Renal cortex interstitium (tissue), 11 donors: ENCODE results near the gene TCERG1. TPM values are rescaled to one million over a fixed set of nuclear protein-coding genes. Genes with fewer than 3 reads are reported as not detected.

Experiments
- DNase-seq, 11 donors: peaks; one replicate each; pipeline ENCODE4 v3.0.0-alpha.2; 2013; ENCODE audit warnings: low read depth in 9 of 11, low spot score in 4 of 11; ENCODE audit errors: extremely low read depth in 1 of 11
- polyA plus RNA-seq, 3 donors: library from polyadenylated mRNA; unstranded; fragments of 120-200 nt; gene quantifications; one replicate each; pipeline ENCODE4 v1.2.1, GENCODE V29; 2013; ENCODE audit not compliant: insufficient read length in 3 of 3

TCERG1 gene
- polyA plus RNA-seq, 3 donors, result 99.1 to 154 (median 135) TPM

DNA sequence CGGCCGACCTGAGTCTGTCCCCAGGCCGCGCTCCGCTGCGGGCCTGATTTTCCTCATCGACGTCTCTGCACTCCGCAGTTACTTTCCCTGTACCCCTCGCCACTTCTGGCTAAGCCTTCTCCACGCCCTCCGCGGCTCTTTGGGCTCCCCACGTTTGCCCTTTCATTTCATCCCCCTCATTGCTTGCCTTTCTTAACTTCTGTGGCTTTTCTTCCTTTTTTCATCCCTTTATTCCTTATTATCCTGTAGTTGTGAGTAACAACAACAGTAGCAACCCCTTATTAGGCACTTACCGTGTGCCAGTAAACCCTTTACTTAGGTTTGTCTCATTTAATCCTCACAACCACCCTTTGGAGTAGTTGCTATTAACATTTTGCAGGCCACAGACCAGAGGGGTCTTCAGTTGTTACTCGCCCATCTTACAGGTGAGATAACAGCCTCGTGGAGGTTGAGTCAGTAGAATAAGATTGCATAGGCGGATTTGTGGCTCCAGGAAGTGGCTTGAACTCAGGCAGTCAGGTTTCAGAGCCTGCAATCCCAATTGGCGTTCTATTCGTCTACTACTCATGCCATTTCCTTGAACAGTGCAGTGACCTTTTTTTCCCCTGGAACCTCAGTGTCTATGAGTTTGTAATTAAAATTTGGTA lies 724 bp downstream of the TCERG1 start:
- DNase-seq, result peak in 2 of 11 donors; percentile 12 to 35

DNA sequence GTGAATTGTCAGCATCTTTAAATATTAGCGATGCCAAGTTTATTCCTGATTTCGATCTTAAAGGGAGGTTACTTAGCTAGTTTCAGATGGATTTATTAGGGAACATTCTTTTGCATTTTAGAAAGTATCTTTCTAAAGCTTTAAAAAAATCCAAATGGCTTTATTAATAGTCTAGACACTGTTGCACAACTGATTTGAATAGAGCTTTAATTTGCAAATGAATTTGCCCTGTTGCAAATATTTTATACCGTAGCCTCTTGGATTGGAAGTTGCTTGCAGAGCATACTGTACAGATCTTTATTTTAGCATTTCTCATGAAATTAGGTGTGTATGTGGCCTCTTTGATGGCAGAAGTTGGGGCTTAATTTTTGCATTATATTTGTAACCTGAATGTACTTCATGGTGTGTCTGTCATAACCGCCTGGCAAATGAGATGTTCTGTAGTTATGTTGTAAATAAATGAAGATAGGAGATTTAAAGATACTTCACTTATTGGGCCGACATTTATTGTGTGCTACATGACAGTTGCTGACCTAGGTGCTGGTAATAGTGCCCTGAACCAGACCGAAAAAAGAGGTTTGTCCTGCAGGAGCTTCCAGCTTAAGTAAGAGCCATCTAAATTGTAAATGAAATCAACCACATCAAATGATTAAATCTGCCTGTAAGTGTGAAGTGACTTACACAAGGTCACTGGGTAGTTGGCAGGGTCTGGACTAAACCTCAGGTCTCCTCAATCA lies 1.8 kb downstream of the TCERG1 start:
- no peak for DNase-seq

DNA sequence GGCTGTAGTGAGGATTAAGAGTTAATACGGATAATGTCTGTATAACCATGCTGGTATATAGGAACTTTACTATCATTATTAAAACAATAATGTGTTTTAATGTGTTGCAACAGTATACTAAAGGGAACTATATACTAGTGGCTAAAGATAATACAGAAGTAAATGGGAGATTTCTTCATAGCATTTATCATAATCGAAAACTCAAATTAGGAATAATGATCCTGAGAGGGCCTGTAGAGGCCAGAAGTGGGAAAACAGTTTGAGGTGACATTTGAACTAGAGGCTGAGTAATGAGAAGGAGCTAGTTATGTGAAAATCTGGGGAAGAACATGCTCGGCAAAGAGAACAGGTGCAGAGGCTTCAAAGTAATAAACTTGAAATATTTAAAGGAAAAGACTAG lies 2.9 kb downstream of the TCERG1 start:
- DNase-seq, result no peak

DNA sequence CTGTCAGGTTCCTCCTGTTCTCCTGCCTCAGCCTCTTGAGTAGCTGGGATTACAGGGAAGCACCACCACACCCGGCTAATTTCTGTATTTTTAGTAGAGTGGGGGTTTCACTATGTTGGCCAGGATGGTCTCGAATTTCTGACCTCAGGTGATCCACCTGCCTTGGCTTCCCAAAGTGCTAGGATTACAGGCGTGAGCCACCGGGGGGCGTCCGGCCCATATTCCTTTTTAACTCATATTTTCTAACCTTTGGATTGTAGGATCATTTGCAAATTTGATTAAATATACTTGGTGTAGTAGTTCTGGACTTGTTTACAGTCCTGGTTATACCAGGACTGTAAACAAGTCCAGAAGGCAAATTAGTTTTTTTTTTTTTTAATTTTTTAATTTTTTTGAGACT lies 4.3 kb downstream of the TCERG1 start:
- no peak for DNase-seq

DNA sequence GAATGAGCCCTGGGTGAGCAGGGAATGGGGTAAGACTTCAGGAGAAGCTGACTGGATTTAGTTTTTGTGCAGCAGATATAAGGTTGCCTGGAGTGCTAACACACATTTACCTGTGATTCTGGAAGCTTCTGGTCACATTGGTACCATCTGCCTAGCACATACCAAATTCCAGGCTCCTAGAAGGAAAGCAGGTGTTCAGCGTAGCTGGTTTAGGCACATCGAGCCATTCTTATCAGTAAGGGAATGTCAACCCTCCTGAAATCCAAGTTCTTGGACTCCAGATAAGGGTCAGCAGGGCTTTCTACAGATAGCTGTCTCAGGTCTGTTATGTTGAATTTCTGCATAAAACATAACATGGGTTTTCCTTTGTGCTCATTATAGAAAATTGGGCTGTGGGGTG lies 10.3 kb downstream of the TCERG1 start:
- no peak for DNase-seq

DNA sequence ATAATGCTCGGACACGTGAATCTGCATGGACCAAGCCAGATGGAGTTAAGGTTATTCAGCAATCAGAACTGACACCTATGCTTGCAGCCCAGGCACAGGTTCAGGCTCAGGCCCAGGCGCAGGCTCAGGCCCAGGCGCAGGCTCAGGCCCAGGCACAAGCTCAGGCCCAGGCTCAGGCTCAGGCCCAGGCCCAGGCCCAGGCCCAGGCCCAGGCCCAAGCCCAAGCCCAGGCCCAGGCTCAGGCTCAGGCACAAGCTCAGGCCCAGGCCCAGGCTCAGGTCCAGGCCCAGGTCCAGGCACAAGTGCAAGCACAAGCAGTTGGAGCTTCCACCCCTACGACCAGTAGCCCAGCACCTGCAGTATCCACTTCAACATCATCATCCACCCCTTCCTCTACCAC lies 11.8 kb downstream of the TCERG1 start:
- DNase-seq, result no peak

DNA sequence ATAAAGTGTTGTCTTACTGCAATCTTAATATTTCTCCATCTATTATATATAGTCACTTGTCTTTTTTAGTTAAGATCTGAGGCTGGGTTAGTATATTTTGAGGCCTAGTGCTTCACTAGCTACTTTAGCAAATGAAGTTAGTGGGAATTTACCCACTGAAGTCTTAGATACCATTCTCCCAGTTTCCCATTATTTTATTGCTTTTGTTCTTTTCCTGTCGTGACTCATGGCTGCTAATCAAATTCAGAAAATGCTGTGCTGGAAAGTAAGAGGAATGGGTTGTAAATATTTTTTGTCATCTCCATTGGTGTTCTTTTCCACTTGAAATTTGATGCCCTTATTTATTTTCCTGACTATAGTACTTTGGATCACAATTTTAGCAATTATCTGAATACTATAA lies 14.2 kb downstream of the TCERG1 start:
- DNase-seq, result no peak

DNA sequence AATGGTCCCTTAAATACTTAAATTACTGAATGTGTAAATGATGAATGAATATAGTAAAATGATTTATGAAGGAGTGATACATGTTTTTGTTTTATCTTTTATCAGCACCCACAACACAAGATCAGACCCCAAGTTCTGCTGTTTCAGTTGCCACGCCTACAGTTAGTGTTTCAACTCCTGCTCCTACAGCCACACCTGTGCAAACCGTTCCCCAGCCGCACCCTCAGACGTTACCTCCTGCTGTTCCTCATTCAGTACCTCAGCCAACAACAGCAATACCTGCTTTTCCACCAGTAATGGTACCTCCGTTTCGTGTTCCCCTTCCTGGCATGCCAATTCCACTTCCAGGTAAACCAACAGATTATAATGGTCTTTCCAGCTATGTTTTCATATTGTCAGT lies 16.3 kb downstream of the TCERG1 start:
- DNase-seq, result no peak

DNA sequence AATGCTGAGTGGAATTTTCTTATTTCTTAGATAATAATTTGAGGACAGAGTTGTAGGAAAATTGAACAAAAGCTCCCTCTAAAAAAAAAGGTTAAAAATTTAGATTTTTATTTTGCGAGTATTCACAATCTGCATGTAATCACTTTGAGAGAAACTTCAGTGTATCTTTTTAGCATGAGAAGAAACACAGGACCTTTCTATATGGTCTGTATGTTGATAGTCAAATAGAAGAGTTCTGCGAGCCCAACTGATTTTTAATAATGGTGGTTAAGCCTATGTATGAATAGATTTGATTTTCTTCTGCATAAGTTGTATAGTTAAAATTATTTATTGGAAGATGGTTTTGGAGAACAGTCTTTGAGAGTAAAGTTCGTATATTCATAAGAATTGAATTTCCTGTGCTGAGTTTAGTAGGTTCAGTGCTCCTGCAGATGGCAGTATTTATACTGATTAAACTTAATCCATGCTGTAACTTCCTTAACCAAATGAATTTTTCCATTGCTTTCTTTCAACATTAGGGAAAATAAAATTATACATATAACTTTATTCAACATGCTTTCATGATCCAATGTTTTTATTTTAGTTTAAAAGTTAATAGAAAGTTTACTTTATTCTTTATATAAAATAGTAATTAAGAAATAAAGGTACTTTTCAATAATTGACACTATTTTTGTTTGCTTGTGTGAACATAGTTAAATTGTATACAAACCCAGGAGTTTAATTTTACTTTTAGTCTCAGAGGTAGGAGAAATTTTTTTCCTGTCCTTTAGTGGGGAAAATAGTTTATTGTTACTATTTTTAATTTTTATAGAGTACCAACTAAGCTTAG lies 19.6 kb downstream of the TCERG1 start:
- no peak for DNase-seq

DNA sequence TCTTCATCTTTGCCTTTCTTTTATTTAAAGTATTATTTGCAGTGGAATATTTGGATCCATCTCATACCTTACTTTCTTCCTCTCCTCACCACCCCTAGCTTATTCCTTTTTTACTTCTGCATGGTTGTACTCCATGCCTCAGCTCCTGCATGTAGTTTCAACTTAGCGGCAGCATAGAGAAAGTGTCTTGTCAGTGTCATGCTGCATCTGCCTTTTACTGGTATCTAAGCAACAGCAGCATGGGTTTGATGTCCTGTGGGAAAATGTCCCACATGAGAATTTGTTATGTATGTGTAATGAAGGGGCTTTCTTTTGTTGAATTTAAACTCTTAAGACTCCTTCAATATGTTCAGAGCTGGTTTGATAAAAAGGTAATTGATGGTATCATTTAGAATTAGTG lies 20.6 kb downstream of the TCERG1 start:
- no peak for DNase-seq

DNA sequence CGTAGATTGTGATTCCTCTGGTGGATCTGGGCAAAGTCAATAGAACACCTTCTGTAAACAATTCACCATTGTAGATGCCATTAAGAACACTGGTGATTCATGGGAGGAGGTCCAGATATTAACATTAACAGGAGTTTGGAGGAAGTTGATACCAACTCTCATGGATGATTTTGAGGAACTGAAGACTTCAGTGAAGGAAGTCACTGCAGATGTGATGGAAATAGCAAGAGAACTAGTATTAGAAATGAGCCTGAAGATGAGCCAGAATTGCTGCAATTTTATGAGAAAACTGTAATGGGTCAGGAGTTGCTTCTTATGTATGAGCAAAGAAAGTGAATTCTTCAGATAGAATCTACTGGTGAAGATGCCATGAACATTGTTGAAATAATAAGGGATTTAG lies 26.9 kb downstream of the TCERG1 start:
- DNase-seq, result no peak

DNA sequence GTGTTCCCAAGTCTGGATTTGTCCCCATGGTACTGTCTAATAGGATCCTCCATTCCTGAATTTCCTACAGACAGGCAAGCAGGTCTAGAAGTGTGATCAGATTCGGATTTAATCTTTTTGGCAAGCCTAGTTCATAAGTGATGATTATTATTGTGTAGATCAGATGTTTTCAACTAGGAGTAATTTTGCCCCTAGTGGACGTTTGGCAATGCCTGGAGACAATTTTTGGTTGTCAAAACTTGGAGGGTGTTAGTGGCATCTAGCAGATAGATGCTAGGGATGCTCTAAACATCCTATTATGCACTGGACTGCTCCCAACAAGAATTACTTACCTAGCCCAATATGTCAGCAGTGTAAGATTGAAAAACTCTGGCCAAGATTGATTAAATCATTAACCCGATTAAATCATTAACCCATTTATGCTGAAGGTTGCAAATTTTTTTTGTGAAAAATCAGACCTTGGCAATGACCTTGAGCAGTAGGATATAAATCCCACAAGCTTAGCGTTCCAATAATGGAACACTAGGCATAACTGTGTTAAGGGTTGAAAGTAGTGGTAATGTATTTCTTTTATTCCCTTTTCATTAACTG lies 28.2 kb downstream of the TCERG1 start:
- DNase-seq, result no peak

DNA sequence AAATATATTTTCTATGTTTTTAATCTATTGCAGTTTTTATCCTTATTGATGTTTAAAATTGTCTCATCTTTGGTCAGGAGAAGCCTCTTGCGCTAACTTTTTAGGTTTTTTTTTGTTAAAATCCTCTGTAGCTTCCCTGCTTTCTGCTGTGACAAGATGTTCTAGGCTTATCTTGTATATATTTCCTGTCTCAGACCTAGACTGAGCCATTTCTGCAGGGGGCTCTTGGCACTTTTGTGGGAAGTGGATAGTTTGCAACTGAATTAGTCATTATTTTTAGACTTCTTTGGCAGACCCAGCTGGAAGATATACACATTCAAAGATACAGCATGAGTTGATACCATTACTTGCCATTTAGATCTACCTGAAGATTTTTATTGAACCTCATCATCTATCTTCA lies 28.8 kb downstream of the TCERG1 start:
- DNase-seq, result no peak

DNA sequence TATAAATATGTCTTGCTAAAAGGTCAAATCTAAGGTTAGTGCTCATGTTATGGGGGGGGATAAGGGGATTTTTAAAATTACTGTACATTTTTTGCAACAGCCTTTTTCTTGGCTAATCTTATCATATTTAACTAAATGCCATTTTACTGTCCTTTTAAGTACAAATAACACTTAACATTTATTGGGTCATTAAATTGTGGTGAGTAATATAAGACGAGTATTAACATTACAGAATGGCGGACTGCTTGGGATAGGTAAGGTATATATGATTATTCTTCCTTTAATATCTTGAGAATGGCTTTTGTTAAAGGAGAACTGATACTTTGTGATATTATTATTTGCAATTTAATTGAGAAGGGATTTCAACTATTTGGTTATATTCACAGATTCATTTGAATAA lies 35.6 kb downstream of the TCERG1 start:
- no peak for DNase-seq

DNA sequence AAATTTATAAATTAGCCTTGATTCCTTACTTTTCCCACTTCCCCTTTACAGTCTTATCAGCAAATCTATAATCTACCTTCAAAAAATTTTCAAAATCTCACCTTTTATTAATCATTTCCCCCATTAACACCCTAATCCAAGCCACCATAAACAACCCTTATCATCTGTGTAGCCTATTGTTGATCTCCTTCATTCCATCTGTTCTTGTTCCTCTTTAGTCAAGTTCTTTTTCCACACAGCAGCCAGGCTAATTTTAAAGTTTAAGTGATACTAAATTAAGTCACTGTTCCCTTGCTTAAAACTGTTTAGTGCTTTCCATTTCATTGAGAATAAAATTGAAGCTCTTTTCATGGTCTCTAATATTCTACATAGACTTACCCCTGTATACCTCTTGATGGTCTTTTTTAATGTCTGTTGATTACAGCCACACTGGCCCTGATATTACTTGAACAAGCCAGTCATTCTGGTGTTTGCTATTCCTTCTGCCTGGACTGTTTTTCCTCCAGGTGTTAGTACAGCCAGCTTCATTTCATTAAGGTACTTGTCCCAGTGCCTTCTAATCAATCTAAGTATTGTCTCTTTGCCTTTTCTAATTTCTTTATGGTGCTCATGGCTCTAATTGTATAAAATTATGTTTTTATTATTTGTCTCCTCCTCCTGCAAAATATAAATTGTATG lies 37.7 kb downstream of the TCERG1 start:
- no peak for DNase-seq

DNA sequence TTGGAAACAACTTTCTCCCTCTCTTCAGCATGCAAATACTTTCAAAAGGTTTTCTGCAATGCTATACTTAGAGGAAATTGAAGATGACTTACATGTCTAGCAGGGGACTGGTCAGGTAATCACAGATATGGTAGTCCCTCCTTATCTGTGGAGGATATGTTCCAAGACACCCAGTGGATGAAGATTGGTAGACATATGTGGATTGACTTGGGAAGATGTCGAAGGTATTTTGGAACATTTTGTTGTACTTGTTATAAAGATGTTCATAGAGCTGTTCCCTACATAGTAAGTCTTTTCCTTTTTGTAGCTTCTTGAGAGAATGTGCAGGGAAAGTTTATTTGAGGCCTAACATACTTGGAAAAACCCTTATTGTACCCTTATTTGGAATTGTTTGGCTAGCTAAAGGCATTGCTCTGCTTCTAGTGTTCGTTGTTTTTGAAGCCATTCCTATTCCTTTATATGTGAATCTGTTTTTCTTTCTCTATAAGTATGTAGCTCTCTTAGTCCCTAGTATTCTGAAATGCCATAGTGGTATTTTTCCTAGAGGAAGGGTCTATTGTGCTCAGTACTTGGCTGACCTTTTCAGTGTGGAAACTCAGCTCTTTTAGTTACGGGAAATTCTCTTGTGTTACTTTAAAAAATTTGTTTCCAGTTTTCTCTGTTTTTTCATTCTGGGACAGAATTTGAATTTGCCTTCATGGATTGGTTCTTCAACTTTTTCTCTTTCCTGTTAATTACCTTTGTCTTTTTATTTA lies 43.1 kb downstream of the TCERG1 start:
- DNase-seq, result no peak

DNA sequence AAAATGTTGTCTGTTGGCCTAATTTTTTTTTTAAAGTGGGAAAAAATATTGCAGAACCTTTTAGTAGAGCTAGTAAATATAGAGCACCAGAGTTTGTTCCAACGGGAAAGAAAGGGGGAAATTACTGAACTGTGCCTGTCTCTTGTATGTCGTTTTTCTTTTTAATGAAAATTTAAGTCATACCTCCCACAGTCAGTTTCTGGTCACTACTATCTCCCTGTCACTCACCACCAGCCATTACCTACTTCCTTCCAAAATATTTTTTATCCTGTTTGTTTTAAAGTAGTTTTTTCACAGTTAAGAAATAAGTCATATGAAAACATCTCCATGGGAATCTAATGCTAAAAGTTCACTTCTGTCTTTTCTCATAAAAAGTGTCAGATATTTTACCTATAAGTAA lies 47.5 kb downstream of the TCERG1 start:
- no peak for DNase-seq

DNA sequence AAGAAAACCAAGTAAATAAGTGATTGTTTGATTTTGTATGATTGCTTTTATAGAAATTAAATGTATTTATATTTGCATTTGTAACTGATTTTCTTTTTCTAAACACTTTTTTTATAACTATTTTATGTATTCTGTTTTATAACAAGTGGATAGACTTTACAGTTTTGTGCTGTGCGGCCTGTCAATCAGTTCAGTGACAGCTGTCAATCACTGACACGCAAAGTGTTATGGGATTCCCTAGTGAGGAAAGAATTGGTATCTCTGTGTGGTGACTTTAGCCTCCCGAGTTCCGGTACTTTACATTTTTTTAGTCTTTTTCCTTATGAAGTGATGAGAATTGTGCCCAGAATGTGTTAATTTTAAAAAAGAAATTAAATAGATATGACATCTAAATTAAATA lies 52.5 kb downstream of the TCERG1 start:
- no peak for DNase-seq

DNA sequence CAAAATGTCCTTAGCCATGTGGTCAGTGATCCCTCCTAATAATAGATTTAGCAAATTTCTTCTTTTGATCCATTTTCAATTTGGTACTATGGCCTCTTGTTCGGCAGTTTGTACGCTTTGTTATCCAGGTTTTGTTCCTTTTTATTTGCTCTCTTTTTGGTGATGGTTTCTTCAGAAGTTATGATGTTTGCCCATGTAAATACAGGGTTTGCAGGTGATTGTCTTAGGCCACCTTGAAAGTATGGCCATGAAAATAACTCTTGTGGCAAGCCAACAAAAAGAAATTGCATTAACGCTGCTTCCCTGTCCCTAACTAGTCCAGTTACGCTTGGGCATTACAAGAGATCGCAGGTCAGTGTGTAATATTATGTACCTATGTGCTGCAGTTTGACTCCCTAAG lies 60.3 kb downstream of the TCERG1 start:
- DNase-seq, result no peak
